Right cardiac atrium (tissue), 5 donors: ENCODE measurements around the gene OGDH. TPM values are rescaled to one million over a fixed set of nuclear protein-coding genes. Genes with fewer than 3 reads are reported as not detected.
A peak's percentile ranks its signal among the peaks of the same experiment; 100 is the strongest.

Experiments used
- ATAC-seq, 2 donors: fragments of 200-7000 bp; cut with Tn5 transposase; one replicate each; pipeline versions ENCODE4 v1.8.0 to v1.9.1; 2020; ENCODE audit warnings: moderate library complexity in 2 of 2, mild to moderate bottlenecking in 1 of 2
- DNase-seq, 3 donors: peaks; one replicate each; pipeline ENCODE4 v3.0.0-alpha.2; 2020
- H3K27ac ChIP-seq: one replicate; pipeline ENCODE4 v1.5.1; 2013; ENCODE audit warnings: mild to moderate bottlenecking, low read length, control low read depth, moderate library complexity
- H3K27me3 ChIP-seq: one replicate; pipeline ENCODE4 v1.6.1; 2013; ENCODE audit not compliant: control insufficient read depth, insufficient read depth
- H3K4me1 ChIP-seq: one replicate; pipeline ENCODE4 v1.6.1; 2013; ENCODE audit warnings: low read length; ENCODE audit not compliant: control insufficient read depth, insufficient read depth
- H3K4me3 ChIP-seq: one replicate; pipeline ENCODE4 v1.5.1; 2013; ENCODE audit warnings: low read length, control low read depth
- H3K9me3 ChIP-seq: one replicate; pipeline ENCODE4 v1.6.1; 2013; ENCODE audit warnings: low read length; ENCODE audit not compliant: control insufficient read depth
- WGBS: extraction: QIAGEN DNeasy Blood & Tissue Kit; methylation state at CpG from one replicate; pipeline ENCODE4 v1.1.7; 2013; 5-methylcytosine and 5-hydroxymethylcytosine counted together
- intact Hi-C, 4 donors: fragments of 100-400 bp; cut with DNase I; formaldehyde crosslinking; loops; one replicate each; pipeline versions ENCODE4 v1.11.0 to v1.14.0; 2022 to 2023
- polyA plus RNA-seq: library from polyadenylated mRNA; stranded (reverse); fragments of 200-250 nt; gene quantifications from one replicate; pipeline ENCODE4 v1.2.3, GENCODE V29; 2013
- total RNA-seq, 4 donors: library from RNA; stranded (reverse); fragmentation: NEBNext Ultra II Directional; extraction: Animal tissue kit (Norgen Biotek cat#: 25700); gene quantifications; one replicate each; pipeline ENCODE4 v1.2.1, GENCODE V29; 2021
- donor health status: healthy with polysubstance abuse.
- donor health status: DM: no; HTN: yes; CAD: no.
- donor health status: DM: no; HTN: no; CAD: no.
- donor health status: DM: no; HTN: yes; CAD: no; lungs with severe emphysema.
- donor health status: DM: yes; HTN: yes; CAD: no.

The OGDH gene
- total and polyA plus RNA-seq, 5 donors, result 168 to 406 (median 371) TPM

DNA sequence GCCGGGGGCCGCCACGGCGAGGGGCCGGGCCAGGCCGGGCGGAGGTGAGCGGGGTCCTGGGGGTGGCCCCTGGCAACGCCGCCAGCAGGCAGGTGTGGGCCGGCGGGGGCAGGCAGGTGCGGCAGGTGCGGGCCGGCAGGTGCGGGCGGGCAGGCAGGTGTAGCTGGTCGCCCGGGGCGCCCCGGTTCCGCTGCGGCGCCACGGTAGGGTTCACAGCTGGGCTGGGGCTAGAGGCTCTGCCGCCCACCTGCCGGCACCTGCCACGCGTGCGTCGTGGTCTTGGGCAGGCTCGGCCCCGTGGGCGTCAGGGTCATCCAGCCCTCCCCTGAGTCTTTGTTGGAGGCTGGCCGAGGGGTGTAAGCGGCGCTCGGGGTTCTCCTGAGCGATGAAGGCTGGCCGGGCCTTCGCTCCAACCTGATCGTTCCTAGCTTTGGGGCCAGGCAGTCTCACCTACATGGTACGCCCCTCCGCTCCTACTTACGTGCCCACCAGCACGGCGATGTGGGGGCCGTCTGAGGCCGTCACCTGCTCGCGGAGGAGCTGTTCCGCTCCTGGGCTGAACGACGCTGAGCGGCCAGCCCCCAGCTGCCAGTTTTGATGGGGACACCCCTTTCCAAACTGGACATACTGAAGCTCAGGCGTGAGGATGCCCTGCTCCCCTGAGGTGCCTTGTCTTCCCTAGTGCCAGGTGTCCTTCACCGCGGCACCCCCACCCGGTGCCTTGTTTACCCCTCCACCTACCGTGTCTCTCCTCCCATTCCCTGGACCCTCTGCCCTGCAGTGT, 142.7 kb downstream of the OGDH start:
- intact Hi-C loops, result no loop called here
- Histone ChIP-seq H3K27ac (peak overlapping the region; percentile 54), H3K9me3 (no peaks in the 10 kb centered on the region), H3K4me3 (peak overlapping the region; percentile 97), H3K4me1 (peaks cover 15% of the 10 kb centered on the region), H3K27me3 (no peaks in the 10 kb centered on the region)
- ATAC-seq (peak in 1 of 2 donors; percentile 0), DNase-seq (peak; percentile 34 to 59 (median 58))
- WGBS, result 2% methylated on average over 60 of the region's 60 CpGs

DNA sequence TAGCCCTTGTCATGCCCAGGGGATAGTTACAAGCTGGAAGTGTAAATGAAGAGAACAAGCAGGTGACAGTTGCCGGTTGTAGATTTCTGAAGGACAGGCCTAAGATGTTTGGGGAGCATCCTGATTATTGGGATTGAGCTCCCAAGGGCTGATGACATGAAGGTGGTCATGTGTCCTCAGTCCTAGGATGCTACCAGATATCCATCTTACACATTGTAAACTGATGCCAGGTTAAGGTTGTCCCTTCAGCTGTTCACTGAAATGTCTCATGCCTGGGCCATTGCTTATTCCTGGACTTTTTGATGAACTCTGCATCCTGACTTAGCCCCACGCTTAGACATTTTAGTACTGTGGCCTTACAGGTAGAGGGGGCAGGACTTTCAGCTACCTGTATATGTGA, 143.6 kb downstream of the OGDH start:
- Histone ChIP-seq H3K27ac (no peak overlapping the region), H3K4me3 (peak overlapping the region; percentile 97), H3K27me3 (no peaks in the 10 kb centered on the region), H3K4me1 (peaks cover 21% of the 10 kb centered on the region), H3K9me3 (no peaks in the 10 kb centered on the region)
- no peak for DNase-seq
- WGBS, result 93% methylated on average over 2 of the region's 2 CpGs
- ATAC-seq, result no peak
- intact Hi-C loops, result loop anchor here in 1 of 4 donors (10.0 kb wide), 1 partner anchor 165 kb away; the partner anchor contains the start of gene TMED4

GRCh38 chr7:44750424-44750823, 144.0 kb downstream of the OGDH start:
- Histone ChIP-seq H3K9me3 (no peaks in the 10 kb centered on the region), H3K4me1 (peaks cover 25% of the 10 kb centered on the region), H3K27ac (no peak overlapping the region), H3K27me3 (no peaks in the 10 kb centered on the region), H3K4me3 (no peak overlapping the region)
- intact Hi-C loops, result loop anchor here in 1 of 4 donors (10.0 kb wide), 1 partner anchor 166 kb away; the partner anchor contains the start of gene TMED4
- no peak for DNase-seq
- ATAC-seq, result no peak
- WGBS, result 91% methylated on average over 3 of the region's 3 CpGs

DNA sequence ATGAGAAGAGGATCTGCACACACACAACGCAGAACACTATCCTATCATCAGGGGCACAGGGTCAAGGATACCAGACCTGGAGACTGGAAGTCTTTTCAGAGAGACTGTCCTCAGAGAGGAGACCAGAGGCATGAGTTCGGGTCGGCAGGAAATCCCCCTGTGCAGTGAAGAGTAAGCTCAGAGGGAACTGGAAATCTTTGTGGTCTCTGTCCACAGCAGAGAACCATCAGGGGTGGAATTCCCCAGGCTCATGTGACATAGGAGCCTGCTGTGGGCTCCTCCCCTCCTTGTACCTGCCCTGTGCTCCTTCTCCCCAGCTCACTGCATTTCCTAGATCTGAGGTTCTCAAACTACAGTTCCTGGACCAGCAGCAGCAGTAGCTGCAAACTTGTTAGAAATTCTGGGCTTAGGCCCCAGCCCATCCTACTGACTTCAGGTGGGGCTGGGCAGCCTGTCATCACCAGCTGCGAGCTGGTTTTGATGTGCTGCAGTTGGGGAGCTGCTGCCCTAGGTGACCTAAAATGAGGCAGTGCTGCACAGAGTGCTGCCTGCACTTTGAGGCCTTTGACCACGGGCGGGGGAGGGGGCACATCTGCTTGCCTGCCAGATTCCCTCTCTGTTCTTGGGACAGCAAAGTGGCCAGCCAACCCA, 144.6 kb downstream of the OGDH start:
- H3K4me3 ChIP-seq, result no peak overlapping the region

DNA sequence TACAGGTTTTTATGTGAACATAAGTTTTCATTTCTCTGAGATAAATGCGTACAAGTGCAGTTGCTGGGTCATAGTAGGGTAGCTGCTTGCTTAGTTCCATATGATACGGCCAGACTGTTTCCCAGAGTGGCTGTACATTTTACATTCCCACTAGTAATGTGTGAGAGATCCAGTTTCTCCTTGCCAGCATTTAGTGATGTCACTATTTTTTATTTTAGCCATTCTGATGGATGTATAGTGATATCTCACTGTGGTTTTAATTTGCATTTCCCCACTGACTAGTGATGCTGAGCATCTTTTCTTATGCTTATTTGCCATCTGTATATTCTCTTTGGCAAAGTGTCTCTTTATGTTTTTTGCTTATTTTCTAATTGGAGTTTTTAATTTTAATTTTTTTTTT, 146.4 kb downstream of the OGDH start:
- DNase-seq (no peak), ATAC-seq (no peak)
- H3K4me1 ChIP-seq, result peaks cover 38% of the 10 kb centered on the region
- no peaks in the 10 kb centered on the region for H3K9me3 ChIP-seq
- intact Hi-C loops, result loop anchor here in 1 of 4 donors (10.0 kb wide), 1 partner anchor 168 kb away; the partner anchor contains the start of gene TMED4
- 90% methylated on average over 2 of the region's 2 CpGs for WGBS
- H3K27ac ChIP-seq, result no peak overlapping the region
- H3K4me3 ChIP-seq, result no peak overlapping the region
- H3K27me3 ChIP-seq, result no peaks in the 10 kb centered on the region

More for the DNA sequence above, 144.6 kb downstream of the OGDH start:
- intact Hi-C loops, result loop anchor here in 1 of 4 donors (10.0 kb wide), 1 partner anchor 166 kb away; the partner anchor contains the start of gene TMED4
- H3K4me1 ChIP-seq, result peaks cover 31% of the 10 kb centered on the region
- no peaks in the 10 kb centered on the region for H3K9me3 ChIP-seq
- no peak overlapping the region for H3K27ac ChIP-seq
- ATAC-seq, result no peak
- no peaks in the 10 kb centered on the region for H3K27me3 ChIP-seq
- WGBS, result 42% methylated on average over 6 of the region's 6 CpGs
- DNase-seq, result peak in 1 of 3 donors; percentile 62

GRCh38 chr7:44754802-44755697, 148.6 kb downstream of the OGDH start:
- 91% methylated on average over 11 of the region's 11 CpGs for WGBS
- no peaks in the 10 kb centered on the region for H3K9me3 ChIP-seq
- ATAC-seq (peak in 1 of 2 donors; percentile 4), DNase-seq (no peak)
- H3K27me3 ChIP-seq, result no peaks in the 10 kb centered on the region
- peaks cover 34% of the 10 kb centered on the region for H3K4me1 ChIP-seq
- H3K27ac ChIP-seq, result no peak overlapping the region
- H3K4me3 ChIP-seq, result no peak overlapping the region
- intact Hi-C loops, result loop anchor here in 1 of 4 donors (10.0 kb wide), 1 partner anchor 170 kb away; the partner anchor contains the start of gene TMED4

DNA sequence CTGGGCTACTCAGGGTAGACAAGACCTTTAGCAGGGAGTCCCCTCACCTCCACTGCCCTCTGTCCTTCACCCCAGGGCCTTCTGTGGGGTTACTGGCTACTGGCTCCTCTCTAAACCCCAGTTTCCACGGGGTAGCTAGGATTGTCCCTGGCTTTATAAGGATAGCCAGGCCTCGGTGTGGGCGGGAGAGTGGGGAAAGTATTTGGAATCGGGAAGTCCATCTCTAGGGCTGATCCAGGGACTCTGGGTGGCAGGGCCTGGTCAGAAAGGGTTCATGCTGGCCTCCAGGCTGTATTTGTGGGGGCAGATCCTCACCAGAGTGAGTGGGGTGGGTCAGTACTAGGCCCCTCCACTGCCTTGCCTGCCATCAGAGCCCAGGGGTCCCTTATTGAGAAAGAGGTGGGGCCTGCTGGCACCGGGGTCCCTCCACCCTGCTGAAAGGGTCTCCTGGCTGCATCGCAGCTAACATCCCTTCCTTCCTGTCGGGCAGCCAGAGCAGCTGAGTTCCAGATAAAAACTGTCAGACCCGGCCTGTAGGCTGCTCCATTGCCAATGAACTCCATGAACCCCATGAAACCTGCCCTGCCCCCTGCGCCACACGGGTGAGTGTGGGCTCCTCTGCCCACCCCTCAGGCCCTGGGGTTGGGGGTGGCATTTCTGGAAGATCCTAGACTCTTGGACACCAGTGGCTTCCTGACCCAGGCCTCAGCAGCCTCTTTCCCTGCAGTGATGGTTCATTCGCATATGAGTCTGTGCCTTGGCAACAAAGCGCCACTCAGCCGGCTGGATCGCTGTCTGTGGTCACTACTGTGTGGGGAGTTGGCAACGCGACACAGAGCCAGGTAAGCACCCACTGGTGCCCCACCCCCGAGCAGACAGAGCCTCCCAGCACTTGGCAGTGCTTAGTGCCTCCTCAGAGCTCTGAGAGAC, 149.5 kb downstream of the OGDH start:
- ATAC-seq (peak; percentile 19 to 23), DNase-seq (peak; percentile 32 to 72 (median 64))
- intact Hi-C loops, result loop anchor here in 1 of 4 donors (10.0 kb wide), 1 partner anchor 171 kb away; the partner anchor contains the start of gene TMED4
- H3K4me1 ChIP-seq, result peaks cover 26% of the 10 kb centered on the region
- no peaks in the 10 kb centered on the region for H3K27me3 ChIP-seq
- WGBS, result 44% methylated on average over 17 of the region's 17 CpGs
- H3K9me3 ChIP-seq, result no peaks in the 10 kb centered on the region
- no peak overlapping the region for H3K4me3 ChIP-seq
- no peak overlapping the region for H3K27ac ChIP-seq

- Histone ChIP-seq H3K27me3 (no peaks in the 10 kb centered on the region), H3K9me3 (no peaks in the 10 kb centered on the region), H3K4me3 (no peak overlapping the region), H3K27ac (no peak overlapping the region), H3K4me1 (peaks cover 23% of the 10 kb centered on the region)
- intact Hi-C loops, result loop anchor here in 1 of 4 donors (10.0 kb wide), 1 partner anchor 172 kb away; the partner anchor contains the start of gene TMED4
- peak in 2 of 3 donors; percentile 57 for DNase-seq
- 81% methylated on average over 12 of the region's 12 CpGs for WGBS
- no peak for ATAC-seq
Measured at GRCh38 chr7:44756904-44757303, 150.5 kb downstream of the OGDH start.

GRCh38 chr7:44757311-44757710, 150.9 kb downstream of the OGDH start:
- no peaks in the 10 kb centered on the region for H3K9me3 ChIP-seq
- DNase-seq, result peak; percentile 80 to 95 (median 95)
- H3K4me1 ChIP-seq, result peaks cover 23% of the 10 kb centered on the region
- peak; percentile 52 to 84 for ATAC-seq
- no peak overlapping the region for H3K27ac ChIP-seq
- H3K27me3 ChIP-seq, result no peaks in the 10 kb centered on the region
- intact Hi-C loops, result loop anchor here in 1 of 4 donors (10.0 kb wide), 1 partner anchor 173 kb away; the partner anchor contains the start of gene TMED4
- no peak overlapping the region for H3K4me3 ChIP-seq
- 42% methylated on average over 10 of the region's 10 CpGs for WGBS
